Mesothelial cell of epicardium (in vitro differentiated cells): ENCODE data around the gene XYLT1. TPM values are rescaled to one million over a fixed set of nuclear protein-coding genes. Genes with fewer than 3 reads are reported as not detected.

ENCODE experiments used
- DNase-seq, 2 experiments: peaks; one replicate each; pipeline ENCODE4 v3.0.0; 2021; ENCODE audit warnings: low spot score in 2 of 2; ENCODE audit not compliant: unreplicated experiment in 2 of 2
- H3K27ac Mint-ChIP-seq: 2 replicates; pipeline ENCODE4 v1.8.0; 2021; ENCODE audit warnings: mixed read lengths
- H3K27me3 Mint-ChIP-seq: 2 replicates; pipeline ENCODE4 v1.8.0; 2021; ENCODE audit warnings: low read depth, mixed read lengths
- H3K36me3 Mint-ChIP-seq: 2 replicates; pipeline ENCODE4 v1.8.0; 2021; ENCODE audit warnings: mixed read lengths
- H3K4me1 Mint-ChIP-seq: 2 replicates; pipeline ENCODE4 v1.8.0; 2021; ENCODE audit warnings: mixed read lengths
- H3K4me3 Mint-ChIP-seq: 2 replicates; pipeline ENCODE4 v1.8.0; 2021; ENCODE audit warnings: mild to moderate bottlenecking, moderate library complexity, mixed read lengths
- H3K9me3 Mint-ChIP-seq: 2 replicates; pipeline ENCODE4 v1.8.0; 2021; ENCODE audit warnings: mixed read lengths
- CTCF ChIP-seq: fragments of 200-600 bp; sonication (generic); IDR thresholded peaks from one replicate; pipeline ENCODE4 v1.5.0; 2021; ENCODE audit warnings: antibody characterized with exemption; ENCODE audit not compliant: unreplicated experiment
- total RNA-seq: library from RNA; stranded (reverse); gene quantifications from 3 replicates; pipeline ENCODE4 v1.2.1, GENCODE V29; 2021

XYLT1 gene
- total RNA-seq, 1 donor from 2014 or later, result 15.2 TPM

DNA sequence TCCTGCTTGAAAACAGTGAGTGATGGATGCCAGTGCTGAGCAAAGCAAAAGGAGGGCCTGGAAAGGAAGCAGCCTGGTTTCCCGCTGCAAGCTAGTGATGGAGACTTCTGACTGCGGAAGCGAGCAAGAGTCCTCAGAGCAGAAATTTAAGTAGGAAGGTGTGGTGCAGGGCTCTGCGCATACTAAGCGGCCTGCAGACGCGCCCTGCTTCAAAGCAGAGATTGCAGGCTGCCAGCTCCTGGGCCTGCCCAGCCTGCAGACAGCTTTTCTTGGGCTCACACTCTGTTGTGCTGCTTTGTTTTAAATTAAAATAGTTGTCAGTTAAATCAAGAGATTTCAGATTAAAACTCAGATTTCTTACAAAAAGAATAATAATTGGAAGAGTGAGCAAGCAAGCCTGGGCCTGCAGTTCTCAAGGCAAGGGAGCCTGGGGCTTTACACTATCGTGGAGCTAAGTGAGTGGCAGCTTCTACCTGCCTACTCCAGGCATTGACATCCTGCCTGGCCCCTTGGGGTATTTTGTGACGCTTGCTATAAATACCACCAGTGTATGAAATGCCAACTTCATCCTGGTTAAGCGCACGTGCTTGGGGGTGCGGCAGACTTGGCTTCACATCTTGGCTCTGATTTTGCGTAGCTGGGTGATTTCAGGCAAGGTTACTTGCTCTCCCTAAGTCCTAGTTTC, 237.3 kb downstream of the XYLT1 start:
- no peak overlapping the region for H3K4me3 Mint-ChIP-seq
- no peaks in the 10 kb centered on the region for H3K9me3 Mint-ChIP-seq
- no peaks in the 10 kb centered on the region for H3K36me3 Mint-ChIP-seq
- no peaks in the 10 kb centered on the region for H3K4me1 Mint-ChIP-seq
- no peak for TF ChIP-seq CTCF
- no peaks in the 10 kb centered on the region for H3K27me3 Mint-ChIP-seq
- DNase-seq, result no peak
- H3K27ac Mint-ChIP-seq, result no peak overlapping the region

DNA sequence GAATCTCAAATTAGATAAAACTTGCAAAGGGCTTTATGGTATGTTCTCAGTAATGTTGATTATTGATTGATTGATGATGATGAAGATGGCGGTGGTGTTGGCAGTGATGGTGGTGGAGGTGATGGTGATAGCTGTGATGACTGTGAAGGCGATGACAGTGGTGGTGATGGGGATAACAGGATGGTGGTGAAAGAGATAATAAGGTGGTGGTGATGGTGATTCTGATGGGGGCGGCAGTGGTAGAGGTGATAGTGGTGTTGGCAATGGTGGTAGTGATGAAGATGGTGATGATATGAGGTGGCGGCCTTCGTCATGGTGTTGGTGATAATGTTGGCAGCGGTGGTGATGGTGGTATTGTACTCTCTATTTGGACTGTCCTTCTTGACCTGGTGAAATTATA, 238.3 kb downstream of the XYLT1 start:
- Mint-ChIP-seq H3K27me3 (no peaks in the 10 kb centered on the region), H3K9me3 (no peaks in the 10 kb centered on the region), H3K36me3 (no peaks in the 10 kb centered on the region), H3K4me3 (no peak overlapping the region), H3K4me1 (no peaks in the 10 kb centered on the region), H3K27ac (no peak overlapping the region)
- no peak for TF ChIP-seq CTCF
- DNase-seq, result no peak

DNA sequence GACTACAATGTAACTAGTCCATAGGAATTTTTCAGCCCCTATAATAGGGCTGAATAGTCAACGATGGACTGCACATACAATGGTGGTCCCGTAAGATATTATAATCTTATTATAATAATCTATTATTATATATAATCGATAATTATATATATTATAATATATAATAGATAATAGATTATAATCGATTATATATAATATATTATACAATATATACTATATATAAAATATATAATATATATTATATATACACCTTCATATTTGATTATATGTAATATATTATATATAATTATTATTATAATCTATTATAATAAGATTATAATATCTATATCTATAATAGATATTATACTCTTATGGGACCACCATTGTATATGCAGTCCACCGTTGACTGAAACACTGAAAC, 238.8 kb downstream of the XYLT1 start:
- DNase-seq, result no peak
- Mint-ChIP-seq H3K9me3 (no peaks in the 10 kb centered on the region), H3K4me1 (no peaks in the 10 kb centered on the region), H3K27ac (no peak overlapping the region), H3K36me3 (no peaks in the 10 kb centered on the region), H3K4me3 (no peak overlapping the region), H3K27me3 (no peaks in the 10 kb centered on the region)
- TF ChIP-seq CTCF, result no peak

DNA sequence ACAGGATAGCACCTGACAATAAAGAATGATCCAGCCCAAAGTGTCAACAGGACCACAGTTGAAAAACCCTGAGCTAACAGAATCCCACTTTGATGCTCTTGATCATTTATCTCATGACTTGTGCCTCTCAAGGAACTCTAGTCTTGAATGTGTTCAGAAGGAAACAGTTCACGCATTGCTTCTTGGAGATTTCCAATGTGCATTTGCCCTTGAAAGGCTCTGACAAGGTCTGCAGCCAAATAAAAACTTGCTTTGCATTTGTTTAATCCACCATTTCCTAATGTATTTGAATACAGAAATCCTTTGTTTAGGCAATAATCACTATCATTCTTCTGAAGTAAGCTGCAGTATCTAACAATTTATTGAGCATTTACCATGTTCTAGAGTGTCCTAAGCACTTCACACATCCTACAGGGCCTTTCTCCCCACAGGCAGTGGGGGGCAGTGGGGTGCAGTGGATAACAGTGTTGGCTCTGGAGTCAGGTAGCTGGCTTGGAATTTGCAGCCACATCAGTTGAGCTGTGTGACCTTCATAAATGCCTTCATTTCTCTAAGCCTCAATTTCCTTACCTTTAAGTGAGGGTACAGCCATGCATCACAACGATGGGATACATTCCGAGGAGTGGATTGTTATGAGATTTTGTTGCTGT, 239.7 kb downstream of the XYLT1 start:
- no peak overlapping the region for H3K4me3 Mint-ChIP-seq
- no peaks in the 10 kb centered on the region for H3K27me3 Mint-ChIP-seq
- no peak overlapping the region for H3K27ac Mint-ChIP-seq
- DNase-seq, result no peak
- no peaks in the 10 kb centered on the region for H3K36me3 Mint-ChIP-seq
- H3K9me3 Mint-ChIP-seq, result no peaks in the 10 kb centered on the region
- no peak for TF ChIP-seq CTCF
- H3K4me1 Mint-ChIP-seq, result no peaks in the 10 kb centered on the region

DNA sequence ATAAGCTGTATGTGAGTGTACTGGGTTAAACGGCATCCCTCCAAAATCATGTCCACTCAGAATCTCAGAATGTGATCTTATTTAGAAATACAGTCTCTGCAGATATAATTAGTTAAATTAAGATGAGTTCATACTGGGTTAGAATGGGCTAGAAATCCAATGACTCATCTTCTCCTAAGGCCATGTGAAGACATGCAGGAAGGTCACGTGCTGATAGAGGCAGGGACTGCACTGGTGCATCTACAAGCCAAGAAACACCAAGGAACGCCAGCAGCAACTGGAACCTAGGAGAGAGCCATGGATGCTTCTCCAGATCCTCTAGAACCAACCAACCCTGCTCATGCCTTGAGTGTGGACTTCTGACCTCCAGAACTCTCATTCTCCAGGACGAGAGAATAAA, 241.0 kb downstream of the XYLT1 start:
- peaks cover 6% of the 10 kb centered on the region for H3K4me1 Mint-ChIP-seq
- no peaks in the 10 kb centered on the region for H3K9me3 Mint-ChIP-seq
- TF ChIP-seq CTCF, result no peak
- no peaks in the 10 kb centered on the region for H3K27me3 Mint-ChIP-seq
- DNase-seq, result no peak
- no peak overlapping the region for H3K4me3 Mint-ChIP-seq
- no peaks in the 10 kb centered on the region for H3K36me3 Mint-ChIP-seq
- H3K27ac Mint-ChIP-seq, result no peak overlapping the region
